Activated CD4-positive, alpha-beta T cell treated with anti-CD3 and anti-CD28 coated beads, Interleukin-2, Interleukin-4, amounts not matched to agents 100 ng/mL and 50 ng/mL, durations not matched to agents 16 hours and 8 hours (primary cell): ENCODE data around the gene SLK.

Source experiments
- DNase-seq: peaks from one replicate; pipeline ENCODE4 v3.0.0-alpha.2; 2020; ENCODE audit warnings: low spot score

The SLK gene

GRCh38 chr10:103966671-103967447, at the start of gene SLK:
TSS of gene SLK (plus strand) at chr10:103967140. CDS start at chr10:103967746, 606 bp downstream.
- DNase-seq = peak; percentile 76

DNA sequence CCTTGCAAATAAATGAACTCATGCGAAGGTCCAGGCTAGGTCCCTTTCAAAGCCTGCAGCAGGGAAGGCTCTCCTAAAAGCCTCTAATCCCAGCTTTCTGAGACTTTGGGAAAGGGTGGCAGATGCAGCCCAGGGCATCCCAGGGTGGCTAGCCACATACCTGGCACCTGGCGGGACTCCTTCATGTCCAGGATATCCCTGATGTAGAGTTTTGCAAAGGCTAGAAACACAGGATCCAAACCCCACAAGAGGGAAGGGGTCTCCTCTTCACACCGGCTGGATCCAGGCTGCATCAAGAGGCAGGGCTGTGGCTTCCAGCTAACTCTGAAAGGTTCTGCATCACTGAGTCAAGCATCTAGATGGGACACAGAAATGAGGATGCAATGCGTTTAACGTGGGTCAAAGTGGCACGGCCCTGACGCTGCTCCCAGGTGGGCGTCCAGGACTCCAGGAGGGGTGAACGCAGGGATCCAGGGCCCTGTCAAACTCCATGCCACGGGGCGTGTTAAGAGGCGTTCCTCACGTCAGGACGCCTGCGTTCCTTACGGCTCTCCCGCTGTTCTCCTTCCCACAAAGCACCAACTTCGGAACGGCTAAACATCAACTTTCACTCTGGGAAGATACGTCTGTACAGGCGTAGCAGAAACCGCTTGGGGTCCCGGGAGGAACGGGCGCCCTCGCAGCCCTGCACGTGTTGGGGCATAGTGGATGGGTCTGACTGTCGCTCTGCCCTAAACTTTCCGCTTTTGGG, 49.5 kb upstream of the SLK start:
- DNase-seq = peak; percentile 19

- DNase-seq = peak; percentile 98
Measured at GRCh38 chr10:103918053-103918846, 48.7 kb upstream of the SLK start, which contains the start of gene STN1. TSS of gene STN1 (minus strand) at chr10:103918184. CDS start at chr10:103917594, 590 bp downstream.

DNA sequence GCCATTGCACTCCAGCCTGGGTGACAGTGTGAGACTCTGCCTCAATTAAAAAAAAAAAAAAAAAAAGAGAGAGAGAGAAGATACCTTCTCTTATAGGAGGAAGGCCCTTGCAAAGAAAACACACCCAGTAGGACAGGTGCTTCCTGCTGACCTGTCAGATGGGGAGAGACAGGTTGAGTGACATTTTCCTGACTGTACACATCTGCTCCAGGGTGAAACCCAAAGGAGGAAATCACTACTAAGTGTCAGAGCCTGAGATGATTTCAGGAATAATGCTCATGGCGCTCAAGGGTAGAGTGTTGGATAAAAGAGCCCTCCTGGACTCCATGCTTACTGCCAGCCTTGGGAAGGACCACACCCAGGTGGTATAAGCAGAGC, 47.3 kb upstream of the SLK start:
- DNase-seq = no peak

GRCh38 chr10:103921248-103921647, 45.7 kb upstream of the SLK start:
- no peak for DNase-seq

- DNase-seq = peak; percentile 30
Measured at GRCh38 chr10:103921750-103922195, 45.2 kb upstream of the SLK start.

DNA sequence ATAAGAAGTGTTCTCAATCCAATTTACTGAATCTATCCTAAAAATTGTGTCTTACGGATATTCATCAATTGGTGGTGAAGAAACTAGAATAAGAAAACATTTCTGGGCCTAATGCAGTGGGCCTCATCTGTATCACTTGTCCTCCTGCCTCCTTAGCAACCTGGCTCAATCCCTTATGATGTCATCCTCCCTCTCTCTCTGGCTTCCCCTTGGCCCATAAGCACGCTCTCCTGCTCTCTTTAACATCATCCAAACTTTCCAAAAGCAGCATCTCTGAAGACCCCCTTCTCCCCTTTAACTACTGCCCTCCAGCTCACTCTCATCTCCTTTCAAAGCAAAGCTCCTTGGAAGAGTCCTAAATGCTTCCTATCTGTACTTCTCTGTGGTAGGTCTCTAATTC, 44.3 kb upstream of the SLK start:
- DNase-seq = no peak

- DNase-seq = no peak
Measured at GRCh38 chr10:103923502-103923901, 43.4 kb upstream of the SLK start.

DNA sequence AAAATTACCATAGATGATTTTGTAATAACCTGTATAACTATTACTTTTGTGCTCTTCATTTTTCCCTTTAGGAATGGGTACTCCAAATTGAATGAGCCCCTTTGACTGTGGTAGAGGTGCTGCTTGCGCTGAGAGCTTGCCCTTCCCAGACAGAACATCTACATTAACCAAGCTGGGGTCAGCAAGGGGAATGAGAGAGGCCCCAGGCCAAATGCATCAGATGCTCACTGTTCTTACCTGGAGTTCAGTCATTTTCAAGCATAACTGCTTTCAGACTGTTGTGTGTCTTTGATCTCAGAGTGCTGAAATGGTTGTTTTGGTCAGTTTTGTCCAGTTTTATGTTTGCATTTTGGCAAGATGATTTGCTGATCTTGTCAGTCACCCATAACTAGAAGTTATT, 41.3 kb upstream of the SLK start:
- no peak for DNase-seq

DNA sequence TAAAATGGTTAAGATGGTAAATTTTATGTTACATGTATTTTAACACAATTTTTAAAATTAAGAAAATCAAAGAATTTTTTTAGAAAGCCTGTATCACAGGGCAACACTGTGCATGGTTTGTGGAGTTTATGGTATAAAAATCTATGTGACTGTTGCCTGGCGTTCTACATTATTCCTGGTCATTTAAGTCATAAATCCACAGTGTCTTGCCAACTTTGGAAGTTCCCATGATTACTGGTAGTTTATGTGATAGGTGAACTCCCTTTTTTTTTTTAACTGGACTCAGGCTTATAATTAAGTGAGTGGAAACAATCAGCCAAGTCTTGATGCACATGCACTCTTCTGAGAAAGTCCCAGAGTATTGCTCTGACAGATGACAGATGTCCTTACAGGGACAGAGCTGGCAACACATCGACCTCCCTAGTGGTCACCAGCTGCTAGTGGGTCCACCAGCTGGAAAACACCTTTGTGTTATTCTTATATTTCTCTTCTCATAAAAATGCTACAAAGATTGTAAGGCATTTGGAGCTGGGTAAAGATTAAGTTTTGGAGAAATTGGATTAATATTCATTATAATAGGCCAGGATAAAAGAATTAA, 40.1 kb upstream of the SLK start:
- no peak for DNase-seq

DNA sequence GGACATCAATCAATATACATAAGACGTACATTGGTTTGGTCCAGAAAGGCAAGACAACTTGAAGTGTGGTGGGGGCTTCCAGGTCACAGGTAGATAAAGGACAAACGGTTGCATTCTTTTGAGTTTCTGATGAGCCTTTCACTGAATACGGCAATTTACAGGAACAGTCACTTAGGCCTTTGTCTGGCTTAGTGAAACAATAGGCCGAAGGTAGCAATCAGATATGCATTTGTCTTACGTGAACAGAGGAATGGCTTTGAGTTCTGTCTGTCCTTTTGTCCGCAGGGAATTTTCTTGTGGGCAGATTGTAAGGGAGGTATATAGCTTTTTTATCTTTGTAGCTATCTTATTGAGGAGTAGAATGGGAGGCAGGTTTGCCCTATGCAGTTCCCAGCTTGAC, 38.2 kb upstream of the SLK start:
- DNase-seq = no peak

DNA sequence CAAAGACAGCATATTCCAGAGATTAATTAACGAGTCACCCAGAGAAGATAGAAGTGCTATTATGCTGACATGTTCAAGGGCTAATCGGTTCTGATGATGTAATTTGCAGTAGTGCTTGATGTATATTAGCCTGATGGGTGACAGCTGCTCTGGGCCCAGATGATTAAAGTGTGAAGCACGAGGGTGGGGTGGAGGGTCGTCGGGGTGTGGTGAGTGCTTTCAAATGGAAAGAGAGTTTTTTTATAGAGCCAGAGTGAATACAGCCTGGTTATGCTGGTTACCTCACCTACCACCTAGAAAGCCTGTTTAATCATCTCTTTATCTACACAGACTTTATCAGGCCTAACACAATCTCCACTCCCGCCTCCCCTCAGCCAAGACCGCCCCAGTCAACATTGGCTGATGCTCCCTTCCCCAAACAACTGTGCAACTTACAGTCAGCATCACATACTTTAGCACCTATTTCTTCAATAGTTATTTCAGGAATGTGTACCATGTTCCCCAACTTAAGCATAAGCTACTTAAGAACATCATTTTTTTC, 37.5 kb upstream of the SLK start:
- DNase-seq = no peak

GRCh38 chr10:103930449-103930848, 36.5 kb upstream of the SLK start:
- DNase-seq = no peak

GRCh38 chr10:103930881-103931280, 36.1 kb upstream of the SLK start:
- no peak for DNase-seq

GRCh38 chr10:103931603-103932002, 35.3 kb upstream of the SLK start:
- no peak for DNase-seq

DNA sequence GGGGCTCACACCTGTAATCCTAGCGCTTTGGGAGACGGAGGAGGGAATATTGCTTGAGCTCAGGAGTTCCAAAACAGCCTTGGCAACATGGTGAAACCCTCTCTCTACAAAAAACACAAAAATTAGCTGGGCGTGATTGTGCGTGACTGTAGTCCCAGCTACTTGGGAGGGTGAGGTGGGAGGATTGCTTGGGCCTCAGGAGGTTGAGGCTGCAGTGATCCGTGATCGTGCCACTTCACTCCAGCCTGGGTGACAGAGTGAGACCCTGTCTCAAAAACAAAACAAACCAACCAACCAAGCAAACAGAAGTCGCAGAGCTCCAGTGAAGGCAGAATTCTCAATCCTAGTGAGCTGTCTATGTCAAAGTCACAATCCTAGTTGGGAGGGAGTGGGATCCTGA, 34.7 kb upstream of the SLK start:
- no peak for DNase-seq

DNA sequence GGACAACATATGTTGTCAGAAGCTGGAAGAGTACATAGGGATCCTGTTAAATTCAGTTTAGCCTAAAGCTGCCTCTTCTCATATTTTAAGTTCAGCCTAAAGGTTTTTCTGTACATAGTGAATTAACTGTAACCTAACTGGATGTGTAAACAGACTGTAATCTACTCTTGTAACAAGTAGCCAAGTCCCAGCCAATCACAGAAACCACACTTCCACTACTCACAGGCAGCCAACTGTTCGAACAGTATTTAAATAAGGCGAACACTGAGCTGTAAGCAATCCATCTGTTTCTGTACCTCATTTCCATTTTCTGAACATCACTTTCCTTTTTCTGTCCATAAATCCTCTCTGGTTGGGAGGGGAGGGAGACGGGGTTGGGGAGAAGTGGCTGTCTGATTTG, 34.0 kb upstream of the SLK start:
- no peak for DNase-seq

- no peak for DNase-seq
Measured at GRCh38 chr10:103933557-103934121, 33.3 kb upstream of the SLK start.

DNA sequence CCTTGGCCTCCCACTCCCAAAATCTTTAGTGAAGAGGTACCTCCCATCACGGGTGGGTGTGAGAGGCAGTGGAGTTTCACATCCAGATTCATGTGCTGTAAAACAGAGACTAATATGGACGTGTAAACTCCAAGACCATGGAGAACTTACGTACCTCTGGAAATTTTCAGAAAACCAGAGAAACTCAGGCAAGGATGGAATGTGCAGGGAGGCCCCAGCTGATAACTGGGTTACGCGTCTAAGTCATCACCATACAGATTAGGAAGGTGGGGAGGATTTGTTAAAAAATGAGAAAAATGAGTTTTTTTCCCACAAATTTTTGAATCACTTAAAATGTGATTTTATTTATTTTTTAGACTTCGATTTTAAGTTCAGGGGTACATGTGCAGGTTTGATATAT, 32.6 kb upstream of the SLK start:
- DNase-seq = no peak

GRCh38 chr10:103936022-103936421, 30.9 kb upstream of the SLK start:
- DNase-seq = no peak

DNA sequence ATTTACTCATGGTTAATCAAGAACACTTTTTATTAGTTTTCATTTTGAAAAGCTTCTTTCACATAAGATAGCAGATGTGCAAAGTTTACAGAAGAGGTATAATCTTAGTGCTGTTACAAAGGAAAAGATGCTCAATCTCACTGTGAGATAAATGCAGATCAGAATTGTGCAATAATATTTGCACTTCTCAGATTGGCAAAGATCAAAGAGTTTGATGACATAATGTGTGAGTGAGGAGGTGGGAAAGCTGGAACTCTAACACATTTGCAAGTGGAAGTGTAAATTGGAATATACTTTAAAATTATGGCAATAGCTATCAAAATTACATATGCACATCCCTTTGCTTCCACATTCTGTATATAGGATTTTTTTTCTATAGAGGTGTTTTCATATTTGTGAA, 27.4 kb upstream of the SLK start:
- no peak for DNase-seq

GRCh38 chr10:103941801-103942200, 25.1 kb upstream of the SLK start:
- DNase-seq = no peak
